H1 (cell line): ENCODE data around the gene PRF1. TPM values are rescaled to one million over a fixed set of nuclear protein-coding genes. Genes with fewer than 3 reads are reported as not detected.

Source experiments
- CTCF ChIA-PET: fragments of 300-600 bp; sonication (Branson Sonifier 250); formaldehyde crosslinking; loops from one replicate; lab custom pipeline; 2021; ENCODE audit not compliant: partially characterized antibody; lab: Charles Lee
- POLR2A ChIA-PET: fragments of 300-600 bp; sonication (Branson Sonifier 250); formaldehyde crosslinking; loops from one replicate; lab custom pipeline; 2021; ENCODE audit warnings: inconsistent platforms; ENCODE audit not compliant: partially characterized antibody; lab: Charles Lee
- DNase-seq, 2 experiments: peaks; one replicate each; pipeline versions ENCODE4 v3.0.0 to v3.0.0-alpha.2; 2010 to 2022; ENCODE audit warnings: low spot score in 2 of 2, low read depth in 1 of 2, mixed read lengths in 1 of 2
- FAIRE-seq: peaks from 2 replicates; lab custom pipeline; 2011; peaks lifted over from hg19 to GRCh38; lab: Jason Lieb, UNC
- H2AFZ ChIP-seq: 2 replicates; pipeline ENCODE4 v1.8.1; 2012; ENCODE audit warnings: low read length, inconsistent platforms
- H2AK5ac ChIP-seq: 2 replicates; pipeline ENCODE4 v1.6.1; 2013; ENCODE audit warnings: low read depth, low read length
- H2BK120ac ChIP-seq: replicated peaks from 2 replicates; pipeline ENCODE3; 2013; ENCODE audit warnings: low read depth, low read length, inconsistent platforms
- H2BK12ac ChIP-seq: 2 replicates; pipeline ENCODE4 v1.6.1; 2013; ENCODE audit warnings: low read depth, low read length
- H2BK15ac ChIP-seq: 2 replicates; pipeline ENCODE4 v1.6.1; 2013; ENCODE audit warnings: low read length
- H2BK20ac ChIP-seq: 2 replicates; pipeline ENCODE4 v1.6.1; 2013; ENCODE audit warnings: low read length
- H2BK5ac ChIP-seq: 2 replicates; pipeline ENCODE4 v1.6.1; 2013; ENCODE audit warnings: low read depth, low read length
- H3K14ac ChIP-seq: 2 replicates; pipeline ENCODE4 v1.6.1; 2013; ENCODE audit warnings: inconsistent platforms; ENCODE audit not compliant: insufficient read length
- H3K18ac ChIP-seq: 2 replicates; pipeline ENCODE4 v1.6.1; 2013; ENCODE audit warnings: low read length; ENCODE audit errors: extremely low read depth
- H3K23ac ChIP-seq: 2 replicates; pipeline ENCODE4 v1.6.1; 2013; ENCODE audit warnings: inconsistent platforms; ENCODE audit not compliant: insufficient read length
- H3K23me2 ChIP-seq: 2 replicates; pipeline ENCODE4 v1.6.1; 2013; ENCODE audit warnings: low read depth, low read length
- H3K27ac ChIP-seq: 2 replicates; pipeline ENCODE4 v1.6.1; 2011; ENCODE audit warnings: low read depth, low read length, inconsistent platforms
- H3K27me3 ChIP-seq, 4 experiments: replicated peaks in 1 of 4; 1 replicate in 1 of 4; 2 replicates in 3 of 4; pipeline versions ENCODE4 v1.6.1 to v1.8.1; 2011 to 2013; ENCODE audit warnings: low read length in 3 of 4, mild to moderate bottlenecking in 3 of 4, inconsistent platforms in 2 of 4, mixed read lengths in 2 of 4, moderate library complexity in 1 of 4; ENCODE audit not compliant: control insufficient read depth in 3 of 4, insufficient read depth in 3 of 4; ENCODE audit errors: extremely low read depth in 1 of 4
- H3K36me3 ChIP-seq, 4 experiments: 2 replicates each; pipeline versions ENCODE4 v1.6.1 to v1.8.1; 2011 to 2013; ENCODE audit warnings: mild to moderate bottlenecking in 4 of 4, low read length in 3 of 4, moderate library complexity in 2 of 4, control low read depth in 1 of 4, inconsistent platforms in 1 of 4; ENCODE audit not compliant: insufficient read depth in 4 of 4, control insufficient read depth in 2 of 4
- H3K4ac ChIP-seq: replicated peaks from 2 replicates; pipeline ENCODE3; 2013; ENCODE audit warnings: low read length, low read depth, mixed read lengths, inconsistent platforms; ENCODE audit not compliant: insufficient read length
- H3K4me1 ChIP-seq, 4 experiments: replicated peaks in 1 of 4; 1 replicate in 1 of 4; 2 replicates in 3 of 4; pipeline versions ENCODE4 v1.6.1 to v1.8.1; 2011 to 2013; ENCODE audit warnings: low read length in 3 of 4, inconsistent platforms in 2 of 4, mixed read lengths in 1 of 4; ENCODE audit not compliant: insufficient read depth in 4 of 4, control insufficient read depth in 3 of 4
- H3K4me2 ChIP-seq, 2 experiments: 2 replicates each; pipeline versions ENCODE4 v1.6.1 to v1.8.1; 2011 to 2013; ENCODE audit warnings: low read depth in 2 of 2, low read length in 2 of 2, control low read depth in 1 of 2, inconsistent platforms in 1 of 2, mild to moderate bottlenecking in 1 of 2; ENCODE audit not compliant: insufficient read depth in 1 of 2
- H3K4me3 ChIP-seq, 4 experiments: fragments of 200-600, 300-600 bp in 1 of 4; sonication (generic), shearing (Covaris generic), sonication (Bioruptor Twin) in 1 of 4; 2 replicates each; pipeline versions ENCODE4 v1.5.1 to v1.8.1; 2011 to 2016; ENCODE audit warnings: low read length in 4 of 4, low read depth in 3 of 4, control low read depth in 2 of 4, inconsistent platforms in 2 of 4, mild to moderate bottlenecking in 2 of 4, mixed read lengths in 1 of 4, moderate library complexity in 1 of 4; ENCODE audit not compliant: insufficient read depth in 2 of 4; ENCODE audit errors: extremely low read depth in 1 of 4
- H3K56ac ChIP-seq: replicated peaks from 2 replicates; pipeline ENCODE3; 2013; ENCODE audit warnings: low read depth, mild to moderate bottlenecking, mixed read lengths, low read length, inconsistent platforms; ENCODE audit not compliant: insufficient read length
- H3K79me1 ChIP-seq: 2 replicates; pipeline ENCODE4 v1.6.1; 2013; ENCODE audit warnings: low read depth, low read length, control low read depth
- H3K79me2 ChIP-seq, 2 experiments: 2 replicates each; pipeline versions ENCODE4 v1.6.1 to v1.8.1; 2012 to 2013; ENCODE audit warnings: low read length in 2 of 2, mild to moderate bottlenecking in 2 of 2, inconsistent platforms in 1 of 2; ENCODE audit not compliant: insufficient read depth in 2 of 2, control insufficient read depth in 1 of 2
- H3K9ac ChIP-seq, 4 experiments: replicated peaks in 1 of 4; 1 replicate in 1 of 4; 2 replicates in 3 of 4; pipeline versions ENCODE4 v1.6.1 to v1.8.1; 2011 to 2013; ENCODE audit warnings: low read depth in 3 of 4, low read length in 3 of 4, control low read depth in 2 of 4, mild to moderate bottlenecking in 2 of 4, moderate library complexity in 2 of 4, inconsistent platforms in 1 of 4; ENCODE audit errors: extremely low read depth in 1 of 4
- H3K9me3 ChIP-seq, 2 experiments: 2 replicates each; pipeline versions ENCODE4 v1.6.1 to v1.8.1; 2012 to 2013; ENCODE audit warnings: mild to moderate bottlenecking in 2 of 2, moderate library complexity in 2 of 2, control low read depth in 1 of 2, inconsistent platforms in 1 of 2, low read depth in 1 of 2, low read length in 1 of 2, mixed read lengths in 1 of 2; ENCODE audit not compliant: insufficient read depth in 2 of 2
- H4K20me1 ChIP-seq, 2 experiments: replicated peaks in 1 of 2; 2 replicates each; pipeline versions ENCODE3 to v1.8.1; 2011 to 2013; ENCODE audit warnings: inconsistent platforms in 2 of 2, low read length in 2 of 2, mild to moderate bottlenecking in 1 of 2; ENCODE audit not compliant: insufficient read depth in 2 of 2, control insufficient read depth in 1 of 2
- H4K5ac ChIP-seq: 2 replicates; pipeline ENCODE4 v1.6.1; 2013; ENCODE audit warnings: low read length, low read depth, mixed read lengths, inconsistent platforms; ENCODE audit not compliant: insufficient read length
- H4K8ac ChIP-seq: 2 replicates; pipeline ENCODE4 v1.8.0; 2013; ENCODE audit warnings: mild to moderate bottlenecking, moderate library complexity, low read length, inconsistent platforms; ENCODE audit not compliant: insufficient read depth; ENCODE audit errors: extremely low read depth
- H4K91ac ChIP-seq: replicated peaks from 2 replicates; pipeline ENCODE3; 2013; ENCODE audit warnings: low read length, mixed read lengths, inconsistent platforms; ENCODE audit not compliant: insufficient read length
- CHD1 ChIP-seq: IDR thresholded peaks from 2 replicates; pipeline ENCODE4 v1.6.1; 2012; ENCODE audit warnings: low read depth, low read length, improper control_type of control experiment
- CTBP2 ChIP-seq: IDR thresholded peaks from 2 replicates; pipeline ENCODE4 v1.7.0; 2011; ENCODE audit warnings: borderline replicate concordance, mild to moderate bottlenecking, moderate library complexity, mixed read lengths, low read length; ENCODE audit not compliant: insufficient read depth, insufficient read length
- EZH2 ChIP-seq: fragments of 200-600 bp; sonication (generic); IDR thresholded peaks from 2 replicates; pipeline ENCODE4 v1.7.1; 2012; ENCODE audit warnings: low read depth, mild to moderate bottlenecking, moderate library complexity, low read length, inconsistent platforms; ENCODE audit not compliant: severe bottlenecking
- FOSL1 ChIP-seq: IDR thresholded peaks from 2 replicates; pipeline ENCODE4 v1.6.1; 2011; ENCODE audit warnings: mild to moderate bottlenecking, low read depth, low read length, moderate library complexity; ENCODE audit not compliant: insufficient read depth
- GTF2F1 ChIP-seq: IDR thresholded peaks from 2 replicates; pipeline ENCODE4 v1.6.1; 2012; ENCODE audit warnings: low read depth, low read length, improper control_type of control experiment, borderline replicate concordance
- KDM1A ChIP-seq: fragments of 200-600, 300-600 bp; sonication (generic); IDR thresholded peaks from 2 replicates; pipeline ENCODE4 v1.7.1; 2016; ENCODE audit warnings: mild to moderate bottlenecking, low read length, borderline replicate concordance
- RNF2 ChIP-seq: fragments of 200-900, 300-1000 bp; sonication (generic); IDR thresholded peaks from 2 replicates; pipeline ENCODE4 v1.7.1; 2016; ENCODE audit warnings: borderline replicate concordance, low read depth, mild to moderate bottlenecking, antibody characterized with exemption, low read length; ENCODE audit not compliant: poor library complexity, severe bottlenecking; ENCODE audit errors: missing control alignments
- SP2 ChIP-seq: IDR thresholded peaks from 2 replicates; pipeline ENCODE4 v1.6.1; 2012; ENCODE audit warnings: mild to moderate bottlenecking, low read length, inconsistent platforms
- TAF7 ChIP-seq: optimal IDR thresholded peaks from 2 replicates; pipeline ENCODE3; 2011; ENCODE audit warnings: low read depth, mild to moderate bottlenecking, inconsistent platforms, low read length, moderate library complexity, borderline replicate concordance
- TEAD4 ChIP-seq: IDR thresholded peaks from 2 replicates; pipeline ENCODE4 v1.6.1; 2012; ENCODE audit warnings: low read depth, low read length, inconsistent platforms, mixed read lengths
- YY1 ChIP-seq: IDR thresholded peaks from 2 replicates; pipeline ENCODE4 v1.6.1; 2011; ENCODE audit warnings: low read depth, mild to moderate bottlenecking, low read length
- ZNF274 ChIP-seq: IDR thresholded peaks from 2 replicates; pipeline ENCODE4 v1.7.0; 2012; ENCODE audit warnings: low read length, borderline replicate concordance; ENCODE audit errors: extremely low read depth
- WGBS, 2 experiments: shearing (Covaris generic) in 1 of 2; methylation state at CpG; one replicate each; pipeline versions ENCODE4 v1.1.6 to v1.1.7; 2013 to 2015; ENCODE audit warnings: low lambda C conversion rate in 2 of 2, mixed read lengths in 2 of 2, inconsistent platforms in 1 of 2, low coverage in 1 of 2, missing lambda C conversion rate in 1 of 2; ENCODE audit not compliant: insufficient replicate concordance in 2 of 2, insufficient coverage in 1 of 2, insufficient read length in 1 of 2; ENCODE audit errors: extremely low coverage in 1 of 2, missing lambda C conversion rate in 1 of 2; 5-methylcytosine and 5-hydroxymethylcytosine counted together
- polyA plus RNA-seq, 7 experiments: library from polyadenylated mRNA; depleted of rRNA in 3 of 7; stranded (reverse) in 5 of 7; unstranded in 2 of 7; fragments of >200 nt in 5 of 7; fragments of 200-250 nt in 2 of 7; gene quantifications; 1 replicate in 5 of 7; 2 replicates in 1 of 7; 4 replicates in 1 of 7; pipeline versions ENCODE4 v1.2.1 to v1.2.3, GENCODE V29; 2011 to 2013; ENCODE audit warnings: missing spikeins in 2 of 7, mixed read lengths in 2 of 7
- total RNA-seq: library from RNA; stranded (reverse); fragmentation: NEBNext Ultra II Directional; extraction: Animal tissue kit (Norgen Biotek cat#: 25700); gene quantifications from 2 replicates; pipeline ENCODE4 v1.2.1, GENCODE V29; 2021
- TF ChIP-seq, protein P1 (sequence below): IDR thresholded peaks from 2 replicates; pipeline ENCODE4 v1.6.1; 2012; ENCODE audit warnings: inconsistent platforms

The PRF1 gene
- total and polyA plus RNA-seq, 2 of the 8 experiments (the other 6 are each of a cell fraction or from before 2014, with no cell fraction given) = 0.15 TPM; not detected in 1

GRCh38 chr10:70564901-70565351 is 37.6 kb downstream of the PRF1 start:
- Histone ChIP-seq H2BK5ac (no peak overlapping the region), H2AK5ac (no peak overlapping the region), H4K20me1 (peaks cover 2 to 8% of the 10 kb centered on the region in 2 experiments), H3K4me2 (no peak overlapping the region), H3K23me2 (no peaks in the 10 kb centered on the region), H4K5ac (no peak overlapping the region), H3K14ac (no peak overlapping the region), H4K91ac (no peak overlapping the region), H2BK15ac (no peak overlapping the region), H3K23ac (no peak overlapping the region), H3K36me3 (no peaks in the 10 kb centered on the region; a peak in 1 of 8 replicates), H3K9ac (no peak overlapping the region), H3K4ac (no peak overlapping the region), H2BK120ac (no peak overlapping the region), H3K79me1 (no peaks in the 10 kb centered on the region), H3K4me1 (no peaks in the 10 kb centered on the region), H2BK12ac (no peak overlapping the region), H3K9me3 (no peaks in the 10 kb centered on the region), H2AFZ (no peak overlapping the region), H3K18ac (no peak overlapping the region; the same call in 1 of the 2 replicates), H3K27ac (no peak overlapping the region), H3K79me2 (no peaks in the 10 kb centered on the region), H3K27me3 (no peaks in the 10 kb centered on the region), H2BK20ac (no peak overlapping the region), H4K8ac (no peak overlapping the region), H3K56ac (no peak overlapping the region), H3K4me3 (no peak overlapping the region)
- no peak for FAIRE-seq
- DNase-seq = no peak
- POLR2A ChIA-PET = interaction anchor here (0.7 kb wide), 1 partner anchor 129 kb away, joined by 3 read pairs; no protein-coding TSS in a partner anchor
- CTCF ChIA-PET = interaction anchor here (1.0 to 3.1 kb wide), 5 partner anchors 9 to 339 kb away, joined by 3 to 8 read pairs (median 5); no protein-coding TSS in a partner anchor
- WGBS, 2 experiments = 91% methylated on average over 6 of the region's 6 CpGs; no CpG with 5 or more reads in 1 of the 2 experiments
- TF ChIP-seq TAF7 = no peak
- TF ChIP-seq CHD1 = no peak
- TF ChIP-seq ZNF274 = no peak
- TF ChIP-seq CTBP2 = no peak
- no peak for TF ChIP-seq EZH2
- no peak for TF ChIP-seq FOSL1
- TF ChIP-seq RNF2 = no peak
- TF ChIP-seq KDM1A = no peak
- TF ChIP-seq SP2 = no peak
- TF ChIP-seq YY1 = no peak
- TF ChIP-seq, protein P1, sequence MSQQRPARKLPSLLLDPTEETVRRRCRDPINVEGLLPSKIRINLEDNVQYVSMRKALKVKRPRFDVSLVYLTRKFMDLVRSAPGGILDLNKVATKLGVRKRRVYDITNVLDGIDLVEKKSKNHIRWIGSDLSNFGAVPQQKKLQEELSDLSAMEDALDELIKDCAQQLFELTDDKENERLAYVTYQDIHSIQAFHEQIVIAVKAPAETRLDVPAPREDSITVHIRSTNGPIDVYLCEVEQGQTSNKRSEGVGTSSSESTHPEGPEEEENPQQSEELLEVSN = no peak
- TF ChIP-seq TEAD4 = no peak
- TF ChIP-seq GTF2F1 = no peak
